Kidney (tissue), 14 donors: ENCODE data around the gene TRIM7. TPM values are rescaled to one million over a fixed set of nuclear protein-coding genes. Genes with fewer than 3 reads are reported as not detected.

Experiments
- DNase-seq, 5 donors: peaks; one replicate each; pipeline ENCODE4 v3.0.0-alpha.2; 2013 to 2020
- FAIRE-seq: peaks from 2 replicates; lab custom pipeline; 2012; peaks lifted over from hg19 to GRCh38; lab: Jason Lieb, UNC
- H3K27ac ChIP-seq, 2 donors: one replicate each; pipeline ENCODE4 v1.7.0; 2013; ENCODE audit warnings: low read depth in 2 of 2, low read length in 2 of 2, inconsistent platforms in 1 of 2
- H3K27me3 ChIP-seq: one replicate; pipeline ENCODE4 v1.7.1; 2013; ENCODE audit warnings: low read length, inconsistent platforms; ENCODE audit not compliant: control insufficient read depth, insufficient read depth
- H3K36me3 ChIP-seq, 3 donors: one replicate each; pipeline versions ENCODE4 v1.7.0 to v1.7.1; 2013; ENCODE audit warnings: low read length in 3 of 3, control low read depth in 1 of 3, inconsistent platforms in 1 of 3; ENCODE audit not compliant: insufficient read depth in 3 of 3, control insufficient read depth in 2 of 3
- H3K4me1 ChIP-seq, 3 donors: one replicate each; pipeline versions ENCODE4 v1.7.0 to v1.7.1; 2013; ENCODE audit warnings: low read length in 3 of 3, inconsistent platforms in 1 of 3, low read depth in 1 of 3; ENCODE audit not compliant: control insufficient read depth in 2 of 3, insufficient read depth in 2 of 3
- H3K4me3 ChIP-seq, 3 donors: one replicate each; pipeline versions ENCODE4 v1.7.0 to v1.8.1; 2013; ENCODE audit warnings: low read length in 3 of 3, control low read depth in 1 of 3, inconsistent platforms in 1 of 3
- H3K9ac ChIP-seq, 3 donors: one replicate each; pipeline versions ENCODE4 v1.7.0 to v1.7.1; 2013; ENCODE audit warnings: low read length in 3 of 3, control low read depth in 1 of 3, inconsistent platforms in 1 of 3
- H3K9me3 ChIP-seq, 3 donors: one replicate each; pipeline versions ENCODE4 v1.7.0 to v1.7.1; 2013; ENCODE audit warnings: low read length in 3 of 3, control low read depth in 1 of 3, inconsistent platforms in 1 of 3; ENCODE audit not compliant: control insufficient read depth in 2 of 3, insufficient read depth in 1 of 3
- intact Hi-C: fragments of 100-400 bp; cut with DNase I; formaldehyde crosslinking; loops from one replicate; pipeline ENCODE4 v1.11.1; 2022
- polyA plus RNA-seq: library from polyadenylated mRNA; stranded (reverse); fragments of 350-450 nt; fragmentation: Illumina TruSeq; extraction: RNeasy Lipid Tissue Mini Kit (QIAGEN cat#74804); gene quantifications from one replicate; pipeline ENCODE4 v1.2.3, GENCODE V29; 2014; ENCODE audit warnings: low read depth, low replicate concordance; ENCODE audit not compliant: insufficient read depth
- total RNA-seq: library from RNA; stranded (reverse); fragmentation: NEBNext Ultra II Directional; extraction: Animal tissue kit (Norgen Biotek cat#: 25700); gene quantifications from one replicate; pipeline ENCODE4 v1.2.1, GENCODE V29; 2021
- TF ChIP-seq, protein P1 (sequence below): IDR thresholded peaks from 3 replicates; pipeline ENCODE4 v1.5.1; 2012; ENCODE audit warnings: mild to moderate bottlenecking, moderate library complexity, borderline replicate concordance; ENCODE audit not compliant: insufficient read depth; ENCODE audit errors: extremely low read depth
- donor health status: control.
- donor health status: control.
- donor health status: control.
- donor health status: control.
- donor health status: control.
- donor health status: DM: yes; HTN: yes; CAD: no.
- donor health status: Normal renal cell carcinoma (clear cell type).

The TRIM7 gene
- total and polyA plus RNA-seq, 2 donors from 2014 or later = 5.7 to 6.3 TPM

DNA sequence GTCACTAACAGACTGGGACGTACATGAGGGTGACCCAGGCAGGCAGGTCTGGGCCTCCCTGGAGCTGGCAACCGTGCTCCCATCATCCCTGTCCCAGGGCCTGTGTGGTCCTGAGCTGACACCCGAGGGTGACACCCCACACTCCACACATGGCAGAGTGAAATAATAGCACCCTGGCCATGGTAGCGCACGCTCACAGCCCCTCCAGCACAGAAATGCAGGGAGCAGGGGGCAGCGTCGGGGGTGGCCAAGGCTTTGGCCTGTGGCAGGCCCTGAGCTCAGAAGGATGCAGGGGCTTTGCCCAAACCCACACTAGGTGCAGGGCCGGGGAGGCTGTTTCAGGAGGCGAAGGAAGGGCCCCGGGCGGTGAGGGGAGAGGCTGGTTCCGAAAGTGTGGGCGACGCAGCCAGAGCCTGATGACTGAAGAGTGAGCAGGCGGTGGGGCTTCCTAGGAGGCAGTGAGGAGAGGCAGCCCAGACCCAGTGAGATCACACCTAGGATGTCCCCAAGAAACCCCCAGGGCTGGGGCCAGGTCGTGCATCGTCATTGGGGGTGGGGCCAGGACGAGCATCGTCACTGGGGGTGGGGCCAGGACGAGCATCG lies 44.7 kb downstream of the TRIM7 start:
- H3K9me3 ChIP-seq = no peaks in the 10 kb centered on the region
- H3K27me3 ChIP-seq = peaks cover 4% of the 10 kb centered on the region
- H3K36me3 ChIP-seq = no peaks in the 10 kb centered on the region
- H3K4me1 ChIP-seq = peaks cover 0 to 4% (median 0%) of the 10 kb centered on the region in 3 donors
- H3K4me3 ChIP-seq = no peak overlapping the region
- TF ChIP-seq, protein P1, sequence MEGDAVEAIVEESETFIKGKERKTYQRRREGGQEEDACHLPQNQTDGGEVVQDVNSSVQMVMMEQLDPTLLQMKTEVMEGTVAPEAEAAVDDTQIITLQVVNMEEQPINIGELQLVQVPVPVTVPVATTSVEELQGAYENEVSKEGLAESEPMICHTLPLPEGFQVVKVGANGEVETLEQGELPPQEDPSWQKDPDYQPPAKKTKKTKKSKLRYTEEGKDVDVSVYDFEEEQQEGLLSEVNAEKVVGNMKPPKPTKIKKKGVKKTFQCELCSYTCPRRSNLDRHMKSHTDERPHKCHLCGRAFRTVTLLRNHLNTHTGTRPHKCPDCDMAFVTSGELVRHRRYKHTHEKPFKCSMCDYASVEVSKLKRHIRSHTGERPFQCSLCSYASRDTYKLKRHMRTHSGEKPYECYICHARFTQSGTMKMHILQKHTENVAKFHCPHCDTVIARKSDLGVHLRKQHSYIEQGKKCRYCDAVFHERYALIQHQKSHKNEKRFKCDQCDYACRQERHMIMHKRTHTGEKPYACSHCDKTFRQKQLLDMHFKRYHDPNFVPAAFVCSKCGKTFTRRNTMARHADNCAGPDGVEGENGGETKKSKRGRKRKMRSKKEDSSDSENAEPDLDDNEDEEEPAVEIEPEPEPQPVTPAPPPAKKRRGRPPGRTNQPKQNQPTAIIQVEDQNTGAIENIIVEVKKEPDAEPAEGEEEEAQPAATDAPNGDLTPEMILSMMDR = no peak
- FAIRE-seq (no peak), DNase-seq (peak in 1 of 5 donors; percentile 79)
- no peak overlapping the region for H3K9ac ChIP-seq
- intact Hi-C loops = no loop called here
- no peak overlapping the region for H3K27ac ChIP-seq

DNA sequence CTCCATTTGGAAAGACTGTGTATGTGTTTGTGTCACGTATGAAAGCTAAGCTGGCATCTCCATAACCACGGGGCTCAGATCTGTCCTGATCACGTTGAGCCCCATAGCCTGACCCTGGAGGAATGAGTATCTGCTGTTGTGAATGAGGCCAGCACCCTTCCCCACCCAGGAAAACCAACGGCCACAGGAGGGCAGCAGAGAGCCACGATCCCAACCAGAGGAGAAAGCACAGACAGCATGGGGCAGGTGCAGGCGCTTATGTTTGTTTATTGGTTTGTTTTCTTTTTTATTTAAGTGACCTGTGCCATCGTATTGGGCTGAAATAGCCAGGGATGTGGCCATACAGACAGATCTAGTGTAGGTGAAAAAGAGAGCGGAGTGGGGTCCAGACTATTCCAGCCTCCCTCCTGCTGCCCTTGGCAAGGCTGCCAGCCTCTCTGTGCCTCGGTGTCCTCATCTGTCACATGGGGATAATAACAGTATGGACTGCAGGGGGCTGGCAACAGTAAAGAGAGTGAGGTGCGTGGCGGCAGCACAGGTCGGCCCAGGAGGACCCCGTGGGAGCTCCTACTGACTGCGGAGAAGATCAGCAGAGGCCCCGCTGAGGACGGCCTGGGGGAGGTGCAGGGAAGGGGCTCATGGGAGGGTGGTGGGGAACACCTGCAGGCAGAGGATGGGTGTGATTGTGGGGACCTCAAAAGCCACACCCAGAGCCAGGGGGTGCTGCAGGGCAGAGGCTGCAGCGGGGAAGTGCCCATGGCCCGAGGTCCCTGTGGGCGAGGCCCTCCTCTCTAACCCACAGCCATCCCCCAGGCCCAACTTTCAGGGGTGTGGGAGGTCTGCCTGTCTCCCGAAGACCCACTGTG lies 45.5 kb downstream of the TRIM7 start:
- no peak for FAIRE-seq
- no peak overlapping the region for H3K4me3 ChIP-seq
- H3K27ac ChIP-seq = no peak overlapping the region
- H3K27me3 ChIP-seq = peaks cover 4% of the 10 kb centered on the region
- H3K9me3 ChIP-seq = no peaks in the 10 kb centered on the region
- no peaks in the 10 kb centered on the region for H3K36me3 ChIP-seq
- no peak overlapping the region for H3K9ac ChIP-seq
- DNase-seq = peak; percentile 88 to 89 (median 88)
- H3K4me1 ChIP-seq = peaks cover 0 to 4% (median 0%) of the 10 kb centered on the region in 3 donors
- intact Hi-C loops = no loop called here
- TF ChIP-seq, protein P1 = peak; percentile 80

DNA sequence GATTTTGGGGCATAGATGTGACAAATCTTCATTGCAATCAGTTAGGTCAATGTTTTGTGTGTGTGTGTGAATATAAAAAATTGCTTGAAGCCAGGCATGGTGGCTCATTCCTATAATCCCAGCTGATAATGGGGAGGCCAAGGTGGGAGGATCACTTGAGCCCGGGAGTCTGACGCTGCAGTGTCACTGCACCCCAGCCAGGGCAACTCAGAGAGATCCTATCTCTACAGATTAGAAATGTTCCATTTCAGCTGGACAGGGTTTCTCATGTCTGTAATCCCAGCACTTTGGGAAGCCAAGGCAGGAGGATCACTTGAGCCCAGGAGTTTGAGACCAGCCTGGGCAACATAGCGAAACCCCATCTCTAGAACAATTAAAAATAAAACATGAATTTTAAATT lies 46.1 kb downstream of the TRIM7 start:
- DNase-seq (no peak), FAIRE-seq (no peak)
- Histone ChIP-seq H3K9me3 (no peaks in the 10 kb centered on the region), H3K9ac (no peak overlapping the region), H3K4me1 (peaks cover 0 to 4% (median 0%) of the 10 kb centered on the region in 3 donors), H3K27ac (no peak overlapping the region), H3K4me3 (no peak overlapping the region), H3K27me3 (no peaks in the 10 kb centered on the region), H3K36me3 (no peaks in the 10 kb centered on the region)
- TF ChIP-seq, protein P1 = no peak
- intact Hi-C loops = no loop called here
